GM12873 (cell line): ENCODE results near the gene NPIPB9.
"Not testable (repeated sequence)": the region's sequence is repeated elsewhere in the genome, so short reads cannot be mapped to it uniquely, and the experiment has no call there.

Source experiments
- TF ChIP-seq, protein P1 (sequence below): IDR thresholded peaks from 2 replicates; pipeline ENCODE4 v1.5.1; 2012; ENCODE audit warnings: low read depth, mild to moderate bottlenecking, moderate library complexity, low read length, control low read depth; ENCODE audit not compliant: insufficient read depth; ENCODE audit errors: missing control alignments

Gene NPIPB9

DNA sequence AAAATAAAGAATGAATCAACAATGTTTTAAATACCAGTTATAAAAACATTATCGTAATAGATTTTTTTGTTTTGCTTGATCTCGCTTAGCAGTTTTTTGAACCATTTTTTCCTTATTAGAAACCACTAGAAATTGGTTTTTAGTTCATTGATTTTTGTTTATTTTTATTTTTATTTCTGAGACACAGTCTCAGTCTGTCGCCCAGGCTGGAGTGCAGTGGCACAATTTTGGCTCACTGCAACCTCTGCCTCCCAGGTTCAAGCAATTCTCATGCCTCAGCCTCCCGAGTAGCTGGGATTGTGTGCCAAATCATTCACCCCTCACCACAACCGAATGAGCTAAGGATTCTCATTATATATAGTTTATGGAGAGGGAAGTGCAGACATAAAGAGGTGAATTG is at the start of gene NPIPB9:
Gene NPIPB9 (plus strand): TSS at position 301 of the 400 bp plus-strand sequence.
- TF ChIP-seq, protein P1, sequence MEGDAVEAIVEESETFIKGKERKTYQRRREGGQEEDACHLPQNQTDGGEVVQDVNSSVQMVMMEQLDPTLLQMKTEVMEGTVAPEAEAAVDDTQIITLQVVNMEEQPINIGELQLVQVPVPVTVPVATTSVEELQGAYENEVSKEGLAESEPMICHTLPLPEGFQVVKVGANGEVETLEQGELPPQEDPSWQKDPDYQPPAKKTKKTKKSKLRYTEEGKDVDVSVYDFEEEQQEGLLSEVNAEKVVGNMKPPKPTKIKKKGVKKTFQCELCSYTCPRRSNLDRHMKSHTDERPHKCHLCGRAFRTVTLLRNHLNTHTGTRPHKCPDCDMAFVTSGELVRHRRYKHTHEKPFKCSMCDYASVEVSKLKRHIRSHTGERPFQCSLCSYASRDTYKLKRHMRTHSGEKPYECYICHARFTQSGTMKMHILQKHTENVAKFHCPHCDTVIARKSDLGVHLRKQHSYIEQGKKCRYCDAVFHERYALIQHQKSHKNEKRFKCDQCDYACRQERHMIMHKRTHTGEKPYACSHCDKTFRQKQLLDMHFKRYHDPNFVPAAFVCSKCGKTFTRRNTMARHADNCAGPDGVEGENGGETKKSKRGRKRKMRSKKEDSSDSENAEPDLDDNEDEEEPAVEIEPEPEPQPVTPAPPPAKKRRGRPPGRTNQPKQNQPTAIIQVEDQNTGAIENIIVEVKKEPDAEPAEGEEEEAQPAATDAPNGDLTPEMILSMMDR, result not testable (repeated sequence)

GRCh38 chr16:28711220-28712083 is 40.1 kb upstream of the NPIPB9 start, which contains the start of gene EIF3C:
Gene EIF3C, plus strand, starts transcription at chr16:28711464. Its CDS starts 223 bp downstream, at chr16:28711687.
- TF ChIP-seq, protein P1, result not testable (repeated sequence)

DNA sequence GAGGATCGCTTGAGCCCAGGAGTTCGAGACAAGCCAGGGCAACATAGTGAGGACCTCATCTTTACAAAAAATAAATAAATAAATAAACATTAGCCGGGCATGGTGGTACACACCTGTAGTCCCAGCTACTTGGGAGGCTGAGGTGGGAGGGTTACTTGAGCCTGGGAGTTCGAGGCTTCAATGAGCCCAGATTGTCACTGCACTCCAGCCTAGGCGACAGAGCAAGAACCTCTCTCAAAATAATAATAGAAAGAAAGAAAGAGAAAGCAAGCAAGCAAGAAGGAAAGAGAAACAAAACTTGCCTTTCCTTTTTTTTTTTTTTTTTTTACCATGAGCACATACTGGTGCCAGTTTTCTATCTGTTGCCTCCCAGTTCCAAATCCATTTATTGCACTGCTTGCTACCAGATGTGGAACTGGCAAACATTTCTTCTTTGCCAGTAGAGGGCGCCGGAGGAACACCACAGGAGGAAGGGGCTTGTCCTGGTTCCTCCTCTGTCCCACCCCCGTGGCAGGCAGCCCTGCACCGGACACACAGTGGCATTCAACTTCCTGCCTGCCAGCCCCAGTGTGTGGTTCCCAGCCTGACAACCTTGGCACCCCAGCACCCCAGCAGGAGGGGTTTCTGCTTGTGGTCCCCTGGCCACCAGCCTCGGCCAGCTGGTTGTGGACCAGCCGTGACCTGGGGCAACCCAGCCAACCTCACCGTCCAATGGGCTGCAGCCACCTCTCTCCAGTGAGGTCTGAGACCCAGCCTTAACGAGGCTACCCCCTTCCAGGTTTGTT is 50.8 kb downstream of the NPIPB9 start:
- TF ChIP-seq, protein P1, result peak; percentile 44

- TF ChIP-seq, protein P1, result no peak
Measured at GRCh38 chr16:28820016-28820415, 68.4 kb downstream of the NPIPB9 start.

GRCh38 chr16:28821874-28822519 is 70.4 kb downstream of the NPIPB9 start:
- TF ChIP-seq, protein P1, result no peak
